AG04449 (cell line): Measurements from ENCODE around the gene ZBTB14.

Experiments
- CTCF ChIA-PET: fragments of 350-600 bp; formaldehyde crosslinking; extraction: SDS; loops from one replicate; lab custom pipeline; 2021; ENCODE audit warnings: antibody characterized with exemption; lab: Yijun Ruan, JAX
- POLR2A ChIA-PET: fragments of 400-600, 350-600 bp; formaldehyde crosslinking; extraction: SDS; loops from one replicate; lab custom pipeline; 2020; ENCODE audit warnings: antibody characterized with exemption, inconsistent platforms; lab: Yijun Ruan, JAX
- DNase-seq: peaks from one replicate; pipeline ENCODE4 v3.0.0-alpha.2; 2010; ENCODE audit warnings: low read depth, low spot score
- H3K4me3 ChIP-seq: 2 replicates; pipeline ENCODE4 v1.5.1; 2011; ENCODE audit warnings: low read depth, mild to moderate bottlenecking, control low read depth, low read length
- CTCF ChIP-seq: IDR thresholded peaks from one replicate; pipeline ENCODE4 v1.5.1; 2011; ENCODE audit warnings: mild to moderate bottlenecking, moderate library complexity, low read length, control low read depth, inconsistent platforms; ENCODE audit not compliant: insufficient read depth; ENCODE audit errors: missing control alignments

The ZBTB14 gene

GRCh38 chr18:5294457-5295230 lies 882 bp downstream of the ZBTB14 start:
- ChIA-PET POLR2A (interaction anchor here (0.5 to 3.6 kb wide), 2 partner anchors 54 to 57 kb away, joined by 3 to 31 read pairs; no protein-coding TSS in a partner anchor), CTCF (no interaction called here)
- H3K4me3 ChIP-seq: peak overlapping the region; percentile 87
- DNase-seq: peak; percentile 12
- TF ChIP-seq CTCF: no peak

- TF ChIP-seq CTCF: no peak
- no peak for DNase-seq
- ChIA-PET POLR2A (interaction anchor here (3.6 kb wide), 1 partner anchor 57 kb away, joined by 31 read pairs; no protein-coding TSS in a partner anchor), CTCF (no interaction called here)
- H3K4me3 ChIP-seq: peak overlapping the region; percentile 87
Measured at GRCh38 chr18:5294113-5294456, 1.4 kb downstream of the ZBTB14 start.

GRCh38 chr18:5288517-5288935 lies 7.0 kb downstream of the ZBTB14 start:
- H3K4me3 ChIP-seq: no peak overlapping the region
- POLR2A ChIA-PET: no interaction called here
- DNase-seq: no peak
- CTCF ChIA-PET: no interaction called here
- TF ChIP-seq CTCF: no peak

- H3K4me3 ChIP-seq: no peak overlapping the region
- TF ChIP-seq CTCF: no peak
- CTCF ChIA-PET: no interaction called here
- DNase-seq: no peak
- POLR2A ChIA-PET: no interaction called here
Measured at GRCh38 chr18:5287854-5288253, 7.7 kb downstream of the ZBTB14 start.

- CTCF ChIA-PET: no interaction called here
- no peak overlapping the region for H3K4me3 ChIP-seq
- POLR2A ChIA-PET: no interaction called here
- DNase-seq: no peak
- no peak for TF ChIP-seq CTCF
Measured at GRCh38 chr18:5286525-5286924, 9.0 kb downstream of the ZBTB14 start.

GRCh38 chr18:5285326-5285725 lies 10.2 kb downstream of the ZBTB14 start:
- TF ChIP-seq CTCF: no peak
- no peak overlapping the region for H3K4me3 ChIP-seq
- no peak for DNase-seq
- CTCF ChIA-PET: no interaction called here
- POLR2A ChIA-PET: no interaction called here
